Activated T-helper 2 cell treated with anti-CD3 and anti-CD28 coated beads, Interferon-gamma antibody, Interleukin-2, Interleukin-4, amounts not matched to agents 10 μg/mL and 5 μg/mL and 100 μg/mL, durations not matched to agents 14 hours and 24 hours and 36 hours (primary cell): ENCODE results near the gene MGP. TPM values are rescaled to one million over a fixed set of nuclear protein-coding genes. Genes with fewer than 3 reads are reported as not detected.
A peak's percentile ranks its signal among the peaks of the same experiment; 100 is the strongest.

Experiments used
- DNase-seq: peaks from one replicate; pipeline ENCODE4 v3.0.0; 2021; ENCODE audit warnings: low spot score
- H3K27ac Mint-ChIP-seq: one replicate; pipeline ENCODE4 v1.8.0; 2021; ENCODE audit warnings: mixed read lengths
- H3K27me3 Mint-ChIP-seq: one replicate; pipeline ENCODE4 v1.8.0; 2021; ENCODE audit warnings: low read depth, mixed read lengths
- H3K36me3 Mint-ChIP-seq: one replicate; pipeline ENCODE4 v1.8.0; 2021; ENCODE audit warnings: low read depth, mixed read lengths
- H3K4me1 Mint-ChIP-seq: one replicate; pipeline ENCODE4 v1.8.0; 2021; ENCODE audit warnings: low read depth, mixed read lengths
- H3K4me3 Mint-ChIP-seq: one replicate; pipeline ENCODE4 v1.8.0; 2021; ENCODE audit warnings: low read depth, mild to moderate bottlenecking, moderate library complexity, mixed read lengths
- H3K9me3 Mint-ChIP-seq: one replicate; pipeline ENCODE4 v1.8.0; 2021; ENCODE audit warnings: mixed read lengths
- intact Hi-C: fragments of 100-400 bp; cut with micrococcal nuclease; formaldehyde crosslinking; loops from one replicate; pipeline ENCODE4 v1.15.1; 2023
- total RNA-seq: library from RNA; stranded (reverse); gene quantifications from 2 replicates; pipeline ENCODE4 v1.2.3, GENCODE V29; 2022

The MGP gene
- total RNA-seq, 1 donor from 2014 or later: not detected

DNA sequence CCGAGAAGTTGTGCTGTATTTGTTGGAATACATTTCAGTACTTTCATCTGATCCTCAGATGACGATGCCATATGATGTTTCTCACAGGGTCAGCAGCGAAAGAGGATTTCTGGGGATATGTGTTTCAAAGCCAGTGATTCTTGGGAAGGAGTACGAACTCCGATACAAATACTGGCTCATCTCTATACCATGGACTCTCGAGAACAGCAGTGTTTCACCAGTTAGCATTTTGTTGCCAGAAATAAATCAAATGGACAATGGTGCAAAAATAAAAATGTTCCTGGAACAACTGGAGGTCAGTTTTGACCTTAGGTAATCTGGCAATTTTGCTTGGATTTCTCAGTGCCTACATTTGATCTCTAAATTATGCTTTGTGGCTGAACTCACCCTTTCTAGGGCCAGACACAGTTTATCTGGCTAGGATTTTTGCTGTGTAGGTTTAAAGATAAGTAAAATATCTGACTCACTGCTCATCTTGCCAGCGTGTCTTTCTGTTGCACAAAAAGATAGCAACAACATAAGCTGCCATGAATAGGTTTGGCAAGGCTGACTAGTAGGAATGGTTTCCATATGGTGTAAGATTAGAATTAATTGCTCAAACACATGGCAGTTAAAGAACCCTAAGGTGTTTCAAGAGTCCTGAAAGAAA lies 11.0 kb upstream of the MGP start:
- Mint-ChIP-seq H3K9me3 (no peaks in the 10 kb centered on the region), H3K27ac (no peak overlapping the region), H3K4me3 (no peak overlapping the region), H3K27me3 (peaks cover 9% of the 10 kb centered on the region), H3K4me1 (no peaks in the 10 kb centered on the region), H3K36me3 (no peaks in the 10 kb centered on the region)
- intact Hi-C loops: no loop called here
- no peak for DNase-seq

DNA sequence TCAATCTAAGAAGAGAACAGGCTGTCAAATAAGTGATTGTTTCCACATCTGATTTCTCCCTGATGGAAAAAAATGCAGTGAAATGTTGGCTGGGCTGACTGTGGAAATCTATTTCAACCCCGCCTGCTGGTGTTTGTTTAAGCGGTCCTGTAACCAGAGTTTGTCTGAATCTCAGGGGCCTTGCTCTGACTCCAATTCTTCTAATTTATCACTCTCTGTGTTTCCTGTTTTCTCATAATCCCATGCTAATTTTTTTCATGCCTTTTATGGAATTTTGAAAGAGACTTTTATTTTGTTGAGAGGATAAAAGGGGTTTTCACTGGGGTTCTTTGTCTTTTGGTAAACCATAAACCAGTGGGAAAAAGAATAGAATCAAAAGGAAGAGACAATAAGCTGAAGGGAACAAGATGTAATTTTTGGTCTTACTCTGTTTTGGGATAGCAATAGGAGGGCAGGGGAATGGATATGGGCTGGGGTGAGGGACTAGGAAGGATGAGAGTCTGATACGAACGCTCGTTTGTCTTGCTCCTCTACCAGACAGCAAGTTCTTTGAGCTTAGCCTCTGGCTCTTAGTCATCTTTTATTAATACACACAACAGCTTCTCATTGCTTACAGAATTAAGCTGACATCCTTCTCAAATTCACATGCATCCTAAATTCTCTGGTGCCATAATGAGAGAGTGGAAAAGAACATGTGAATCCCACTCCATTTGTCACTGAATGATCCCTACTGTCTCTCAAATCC lies 8.0 kb upstream of the MGP start:
- H3K4me3 Mint-ChIP-seq: no peak overlapping the region
- H3K36me3 Mint-ChIP-seq: no peaks in the 10 kb centered on the region
- H3K4me1 Mint-ChIP-seq: no peaks in the 10 kb centered on the region
- no peak overlapping the region for H3K27ac Mint-ChIP-seq
- DNase-seq: no peak
- H3K27me3 Mint-ChIP-seq: peaks cover 22% of the 10 kb centered on the region
- intact Hi-C loops: no loop called here
- H3K9me3 Mint-ChIP-seq: no peaks in the 10 kb centered on the region

DNA sequence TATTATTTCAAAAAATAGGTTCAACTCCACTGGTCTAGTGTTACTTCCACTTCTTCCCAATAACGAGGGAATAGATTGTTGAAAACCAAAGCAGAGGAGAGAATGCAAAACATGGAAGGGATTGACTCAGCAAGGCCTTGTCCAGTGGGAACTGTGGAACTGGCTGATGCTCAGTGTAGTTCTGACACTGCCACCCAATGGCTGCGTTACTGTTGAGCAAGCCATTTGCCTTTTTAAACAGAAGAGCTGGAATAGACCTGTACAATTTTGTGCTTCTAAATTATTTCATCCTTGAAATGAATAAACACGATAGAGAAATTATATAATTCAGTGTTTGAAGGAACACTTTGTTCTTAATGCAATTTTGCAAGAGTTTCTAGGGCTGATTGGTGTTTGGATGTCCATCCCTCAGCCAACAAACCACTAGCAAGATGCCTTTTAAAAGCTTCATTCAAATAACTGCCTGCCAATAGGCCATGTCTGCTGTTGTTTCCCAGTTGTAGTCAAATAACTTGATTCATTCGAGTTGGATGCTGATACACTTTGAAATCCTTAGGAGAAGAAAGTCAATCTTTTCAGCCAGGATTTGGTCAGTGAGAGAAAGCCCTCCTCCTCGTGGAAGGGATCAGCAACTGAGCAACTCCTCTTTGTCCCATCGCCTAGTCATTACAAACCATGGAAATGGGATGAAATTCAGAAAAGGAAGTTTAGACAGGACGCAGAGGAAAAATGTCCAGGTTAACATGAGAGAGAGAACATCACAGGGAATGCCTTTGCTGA lies 7.3 kb upstream of the MGP start:
- no peak overlapping the region for H3K4me3 Mint-ChIP-seq
- no peaks in the 10 kb centered on the region for H3K4me1 Mint-ChIP-seq
- H3K27ac Mint-ChIP-seq: no peak overlapping the region
- no peaks in the 10 kb centered on the region for H3K9me3 Mint-ChIP-seq
- no peaks in the 10 kb centered on the region for H3K36me3 Mint-ChIP-seq
- peaks cover 28% of the 10 kb centered on the region for H3K27me3 Mint-ChIP-seq
- intact Hi-C loops: no loop called here
- DNase-seq: no peak

DNA sequence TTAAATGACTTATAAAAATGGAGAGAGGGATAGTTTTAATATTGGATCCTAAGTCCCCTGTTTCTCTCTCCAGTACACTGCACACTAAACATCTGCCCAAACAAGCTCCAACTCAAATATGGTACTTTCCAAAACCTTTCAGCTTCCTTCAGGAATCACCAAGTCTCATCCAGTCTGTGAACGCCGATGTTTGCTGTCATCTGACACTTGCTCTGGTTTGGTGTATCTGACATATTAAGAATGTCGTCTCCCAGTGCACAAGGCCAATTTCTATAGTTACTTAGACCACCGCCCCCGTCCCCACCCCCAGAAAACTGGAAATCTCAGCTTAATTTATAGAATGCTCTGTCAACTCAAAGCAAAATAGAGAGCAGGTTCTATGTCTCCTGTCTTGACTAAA lies 5.0 kb upstream of the MGP start:
- no peaks in the 10 kb centered on the region for H3K36me3 Mint-ChIP-seq
- H3K27ac Mint-ChIP-seq: no peak overlapping the region
- intact Hi-C loops: no loop called here
- H3K4me3 Mint-ChIP-seq: no peak overlapping the region
- no peak for DNase-seq
- H3K9me3 Mint-ChIP-seq: no peaks in the 10 kb centered on the region
- peaks cover 37% of the 10 kb centered on the region for H3K27me3 Mint-ChIP-seq
- no peaks in the 10 kb centered on the region for H3K4me1 Mint-ChIP-seq

DNA sequence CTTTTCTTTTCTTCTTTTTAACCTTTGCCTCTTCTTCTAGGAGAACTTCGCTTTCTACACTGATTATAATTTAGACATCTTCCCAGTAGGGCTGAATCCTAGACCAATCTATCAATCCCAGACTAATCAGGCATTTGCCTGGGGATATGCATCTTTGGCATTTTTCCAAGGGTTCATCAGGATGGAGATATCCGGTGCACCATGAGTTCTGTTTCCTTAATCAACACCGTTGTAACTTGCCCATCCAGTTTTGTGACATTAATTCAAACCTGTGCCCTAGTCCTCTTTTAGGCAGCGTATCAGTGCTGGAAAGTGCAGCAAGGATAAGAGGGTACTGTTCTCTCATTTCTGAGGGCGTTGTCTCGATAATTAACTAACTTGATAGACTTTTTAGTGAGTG lies 617 bp upstream of the MGP start:
- Mint-ChIP-seq H3K27ac (no peak overlapping the region), H3K27me3 (peaks cover 39% of the 10 kb centered on the region), H3K36me3 (no peaks in the 10 kb centered on the region), H3K9me3 (no peaks in the 10 kb centered on the region), H3K4me1 (peaks cover 6% of the 10 kb centered on the region), H3K4me3 (no peak overlapping the region)
- intact Hi-C loops: no loop called here
- no peak for DNase-seq

DNA sequence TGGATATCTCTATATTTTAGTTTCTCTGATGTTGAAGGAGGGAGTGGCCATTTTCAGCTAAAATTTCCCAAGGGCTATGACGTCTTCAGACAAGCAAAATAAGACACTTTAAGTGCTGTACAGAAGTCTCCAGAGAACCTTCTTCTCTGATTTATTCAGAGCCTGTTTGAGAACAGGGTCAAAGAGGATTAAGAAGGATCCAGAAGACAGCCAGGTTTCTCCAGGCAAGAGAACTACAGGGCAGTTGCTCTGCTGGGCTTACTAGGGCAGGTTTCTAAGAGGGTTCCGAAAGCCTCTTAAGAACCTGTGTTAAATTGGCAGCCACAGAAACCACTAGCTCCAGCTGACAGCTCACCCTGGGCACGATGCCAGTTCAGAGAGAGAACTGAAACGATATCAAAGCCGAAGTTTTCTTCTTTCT lies 1.2 kb downstream of the MGP start:
- Mint-ChIP-seq H3K4me3 (no peak overlapping the region), H3K27ac (no peak overlapping the region), H3K27me3 (peaks cover 33% of the 10 kb centered on the region), H3K9me3 (peaks cover 16% of the 10 kb centered on the region), H3K4me1 (peaks cover 12% of the 10 kb centered on the region), H3K36me3 (peaks cover 8% of the 10 kb centered on the region)
- peak; percentile 20 for DNase-seq
- intact Hi-C loops: no loop called here

DNA sequence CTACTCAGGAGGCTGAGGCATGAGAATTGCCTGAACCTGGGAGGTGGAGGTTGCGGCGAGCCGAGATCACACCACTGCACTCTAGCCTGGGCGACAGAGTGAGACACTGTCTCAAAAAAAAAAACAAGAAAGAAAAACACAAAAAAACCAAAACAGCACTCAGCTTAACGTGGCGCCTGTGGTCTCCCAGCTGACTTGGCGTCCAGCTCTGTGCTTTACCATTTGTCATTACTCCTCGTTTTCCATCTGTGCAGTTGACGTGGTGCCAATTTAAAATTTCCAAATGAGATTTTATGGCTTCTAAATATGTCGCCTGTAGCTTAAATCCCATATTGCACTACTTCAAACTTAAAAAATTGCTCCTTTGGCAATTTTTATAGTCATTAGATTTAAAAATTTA lies 2.0 kb downstream of the MGP start:
- intact Hi-C loops: no loop called here

DNA sequence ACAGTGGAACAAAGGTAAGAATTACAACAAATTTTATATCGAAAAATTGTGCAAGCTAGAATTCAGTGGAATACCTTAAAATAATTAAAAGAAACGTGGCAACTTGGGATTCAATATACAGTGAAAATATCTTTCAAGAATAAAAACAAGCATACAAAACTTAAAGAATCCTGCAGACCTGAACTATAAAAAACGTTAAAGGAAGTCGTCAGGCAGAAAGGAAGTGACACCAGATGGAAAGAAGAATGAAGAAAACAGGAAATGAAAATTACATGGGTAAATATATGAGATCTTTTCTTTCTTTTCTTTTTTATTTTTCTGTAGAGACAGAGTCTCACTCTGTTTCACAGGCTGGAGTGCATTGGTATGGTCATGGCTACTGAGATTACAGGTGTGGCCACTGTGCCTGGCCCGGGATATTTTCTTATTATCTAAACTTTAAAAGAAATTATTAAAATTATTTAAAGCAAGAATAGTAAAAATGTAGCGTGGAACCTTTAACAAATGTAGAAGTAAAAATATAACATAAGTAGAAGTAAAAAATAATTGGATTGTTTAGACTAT lies 4.7 kb downstream of the MGP start:
- Mint-ChIP-seq H3K4me3 (no peak overlapping the region), H3K27me3 (peaks cover 11% of the 10 kb centered on the region), H3K27ac (no peak overlapping the region), H3K4me1 (peaks cover 12% of the 10 kb centered on the region), H3K9me3 (peaks cover 17% of the 10 kb centered on the region), H3K36me3 (peaks cover 8% of the 10 kb centered on the region)
- intact Hi-C loops: no loop called here
- no peak for DNase-seq

More for the DNA sequence above, 2.0 kb downstream of the MGP start:
- Mint-ChIP-seq H3K27me3 (peaks cover 28% of the 10 kb centered on the region), H3K9me3 (peaks cover 17% of the 10 kb centered on the region), H3K4me3 (no peak overlapping the region), H3K36me3 (peaks cover 8% of the 10 kb centered on the region), H3K4me1 (peaks cover 12% of the 10 kb centered on the region), H3K27ac (no peak overlapping the region)
- DNase-seq: no peak

DNA sequence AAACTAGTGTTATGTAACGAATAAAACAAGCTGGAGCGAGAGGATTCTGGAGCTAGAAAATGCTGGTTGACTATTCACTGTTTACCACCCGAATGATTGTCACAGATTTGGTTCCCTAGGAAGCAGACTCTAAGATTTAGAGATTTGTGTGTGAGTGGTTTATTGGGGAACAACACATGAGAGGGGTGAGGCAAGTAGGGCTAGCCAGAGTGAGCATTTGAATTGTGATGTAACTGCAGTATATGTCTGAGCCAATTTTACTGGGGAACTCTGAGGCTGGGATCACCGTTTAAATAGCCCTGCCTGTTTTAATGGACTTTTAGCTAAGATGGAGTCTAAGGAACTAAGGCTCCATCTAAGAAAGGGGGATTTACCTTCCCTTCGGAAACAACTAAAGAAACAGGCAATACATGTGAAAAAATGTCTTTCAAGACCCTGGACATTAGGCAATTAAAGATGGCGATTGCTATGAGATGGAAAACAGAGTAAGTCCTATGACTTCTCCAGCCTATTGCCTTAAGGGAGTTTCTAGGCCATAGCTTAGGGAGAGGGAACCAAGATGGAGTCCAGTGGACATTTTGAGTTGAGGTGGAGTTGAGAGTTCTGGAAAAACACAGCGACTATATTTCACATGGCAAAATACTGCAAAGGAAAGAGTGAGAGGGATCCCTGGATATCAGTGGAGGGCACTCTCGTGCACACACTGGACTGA lies 6.3 kb downstream of the MGP start:
- Mint-ChIP-seq H3K4me1 (peaks cover 9% of the 10 kb centered on the region), H3K4me3 (no peak overlapping the region), H3K9me3 (peaks cover 17% of the 10 kb centered on the region), H3K36me3 (peaks cover 8% of the 10 kb centered on the region), H3K27ac (no peak overlapping the region), H3K27me3 (peaks cover 1% of the 10 kb centered on the region)
- DNase-seq: no peak
- intact Hi-C loops: no loop called here

DNA sequence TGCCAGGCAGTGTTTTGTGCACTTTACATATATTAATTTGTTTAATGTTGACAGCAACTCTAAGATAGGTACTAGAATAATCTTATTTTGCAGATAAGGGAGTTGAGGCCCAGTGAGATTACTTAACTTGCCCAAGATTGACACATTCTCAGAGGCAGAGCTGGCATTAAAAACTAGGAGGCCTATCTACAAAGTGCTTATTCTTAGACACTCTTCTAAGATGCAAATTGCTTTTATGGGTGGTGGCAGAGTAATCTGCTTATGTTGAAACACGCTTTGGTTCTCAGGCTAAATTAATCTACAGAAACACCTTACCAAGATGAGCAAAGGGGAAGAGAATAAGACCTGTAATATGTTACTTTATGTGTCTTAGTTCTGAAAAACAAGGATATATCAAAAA lies 7.2 kb downstream of the MGP start:
- Mint-ChIP-seq H3K36me3 (peaks cover 8% of the 10 kb centered on the region), H3K27me3 (no peaks in the 10 kb centered on the region), H3K4me1 (peaks cover 6% of the 10 kb centered on the region), H3K9me3 (peaks cover 17% of the 10 kb centered on the region), H3K27ac (no peak overlapping the region), H3K4me3 (no peak overlapping the region)
- intact Hi-C loops: no loop called here
- DNase-seq: no peak

DNA sequence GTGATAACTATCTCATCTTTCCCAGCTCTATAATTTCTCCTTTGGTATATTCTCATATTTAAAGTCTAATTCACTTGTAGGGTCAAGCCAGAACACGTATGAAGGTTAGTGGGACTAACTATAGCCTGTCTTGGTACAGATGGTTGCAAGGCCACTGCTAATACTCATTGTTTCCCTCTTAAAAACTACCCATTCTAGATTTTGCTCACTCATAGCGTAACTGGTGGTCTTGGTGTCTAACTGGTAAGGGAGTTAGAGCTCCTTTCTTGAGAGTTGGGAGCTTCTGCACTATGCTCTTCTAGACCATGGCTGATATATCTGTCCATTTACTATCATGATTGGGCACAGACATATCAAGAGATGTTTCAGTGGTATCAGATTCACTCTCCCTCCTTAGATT lies 8.8 kb downstream of the MGP start:
- Mint-ChIP-seq H3K4me1 (peaks cover 6% of the 10 kb centered on the region), H3K27ac (no peak overlapping the region), H3K4me3 (no peak overlapping the region), H3K27me3 (no peaks in the 10 kb centered on the region), H3K36me3 (peaks cover 8% of the 10 kb centered on the region), H3K9me3 (peaks cover 17% of the 10 kb centered on the region)
- intact Hi-C loops: no loop called here
- no peak for DNase-seq

DNA sequence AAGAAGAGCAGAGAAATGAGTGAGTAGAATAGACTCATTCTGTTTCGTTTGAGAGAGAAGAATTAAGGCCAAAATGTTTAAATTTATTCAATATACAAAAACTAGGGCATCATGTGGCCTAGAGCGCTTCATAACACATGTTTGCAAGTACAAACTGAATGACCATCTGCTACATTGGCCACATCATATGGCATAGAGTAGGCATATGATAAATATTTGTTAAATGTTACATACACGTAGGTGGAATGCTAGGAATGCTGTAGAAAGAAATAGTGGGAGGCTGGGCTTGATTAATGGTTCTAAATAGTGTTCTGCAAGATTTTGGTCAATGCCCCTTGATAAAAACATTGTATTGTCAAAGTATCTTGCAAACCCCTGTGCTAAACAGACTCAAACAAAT lies 10.8 kb downstream of the MGP start:
- Mint-ChIP-seq H3K9me3 (peaks cover 5% of the 10 kb centered on the region), H3K27me3 (no peaks in the 10 kb centered on the region), H3K27ac (no peak overlapping the region), H3K4me3 (no peak overlapping the region), H3K4me1 (no peaks in the 10 kb centered on the region), H3K36me3 (peaks cover 4% of the 10 kb centered on the region)
- DNase-seq: no peak
- intact Hi-C loops: no loop called here
